Kidney (tissue), 14 donors: ENCODE data around the gene ATG16L1. TPM values are rescaled to one million over a fixed set of nuclear protein-coding genes. Genes with fewer than 3 reads are reported as not detected.
"Not testable (repeated sequence)": the region's sequence is repeated elsewhere in the genome, so short reads cannot be mapped to it uniquely, and the experiment has no call there.

Source experiments
- DNase-seq, 5 donors: peaks; one replicate each; pipeline ENCODE4 v3.0.0-alpha.2; 2013 to 2020
- FAIRE-seq: peaks from 2 replicates; lab custom pipeline; 2012; peaks lifted over from hg19 to GRCh38; lab: Jason Lieb, UNC
- H3K27ac ChIP-seq, 2 donors: one replicate each; pipeline ENCODE4 v1.7.0; 2013; ENCODE audit warnings: low read depth in 2 of 2, low read length in 2 of 2, inconsistent platforms in 1 of 2
- H3K27me3 ChIP-seq: one replicate; pipeline ENCODE4 v1.7.1; 2013; ENCODE audit warnings: low read length, inconsistent platforms; ENCODE audit not compliant: control insufficient read depth, insufficient read depth
- H3K36me3 ChIP-seq, 3 donors: one replicate each; pipeline versions ENCODE4 v1.7.0 to v1.7.1; 2013; ENCODE audit warnings: low read length in 3 of 3, control low read depth in 1 of 3, inconsistent platforms in 1 of 3; ENCODE audit not compliant: insufficient read depth in 3 of 3, control insufficient read depth in 2 of 3
- H3K4me1 ChIP-seq, 3 donors: one replicate each; pipeline versions ENCODE4 v1.7.0 to v1.7.1; 2013; ENCODE audit warnings: low read length in 3 of 3, inconsistent platforms in 1 of 3, low read depth in 1 of 3; ENCODE audit not compliant: control insufficient read depth in 2 of 3, insufficient read depth in 2 of 3
- H3K4me3 ChIP-seq, 3 donors: one replicate each; pipeline versions ENCODE4 v1.7.0 to v1.8.1; 2013; ENCODE audit warnings: low read length in 3 of 3, control low read depth in 1 of 3, inconsistent platforms in 1 of 3
- H3K9ac ChIP-seq, 3 donors: one replicate each; pipeline versions ENCODE4 v1.7.0 to v1.7.1; 2013; ENCODE audit warnings: low read length in 3 of 3, control low read depth in 1 of 3, inconsistent platforms in 1 of 3
- H3K9me3 ChIP-seq, 3 donors: one replicate each; pipeline versions ENCODE4 v1.7.0 to v1.7.1; 2013; ENCODE audit warnings: low read length in 3 of 3, control low read depth in 1 of 3, inconsistent platforms in 1 of 3; ENCODE audit not compliant: control insufficient read depth in 2 of 3, insufficient read depth in 1 of 3
- CTCF ChIP-seq: IDR thresholded peaks from 3 replicates; pipeline ENCODE4 v1.5.1; 2012; ENCODE audit warnings: mild to moderate bottlenecking, moderate library complexity, borderline replicate concordance; ENCODE audit not compliant: insufficient read depth; ENCODE audit errors: extremely low read depth
- intact Hi-C: fragments of 100-400 bp; cut with DNase I; formaldehyde crosslinking; loops from one replicate; pipeline ENCODE4 v1.11.1; 2022
- polyA plus RNA-seq: library from polyadenylated mRNA; stranded (reverse); fragments of 350-450 nt; fragmentation: Illumina TruSeq; extraction: RNeasy Lipid Tissue Mini Kit (QIAGEN cat#74804); gene quantifications from one replicate; pipeline ENCODE4 v1.2.3, GENCODE V29; 2014; ENCODE audit warnings: low read depth, low replicate concordance; ENCODE audit not compliant: insufficient read depth
- total RNA-seq: library from RNA; stranded (reverse); fragmentation: NEBNext Ultra II Directional; extraction: Animal tissue kit (Norgen Biotek cat#: 25700); gene quantifications from one replicate; pipeline ENCODE4 v1.2.1, GENCODE V29; 2021
- donor health status: control.
- donor health status: control.
- donor health status: control.
- donor health status: control.
- donor health status: control.
- donor health status: DM: yes; HTN: yes; CAD: no.
- donor health status: Normal renal cell carcinoma (clear cell type).

Gene ATG16L1
- total and polyA plus RNA-seq, 2 donors from 2014 or later: 11.7 to 30.8 TPM

DNA sequence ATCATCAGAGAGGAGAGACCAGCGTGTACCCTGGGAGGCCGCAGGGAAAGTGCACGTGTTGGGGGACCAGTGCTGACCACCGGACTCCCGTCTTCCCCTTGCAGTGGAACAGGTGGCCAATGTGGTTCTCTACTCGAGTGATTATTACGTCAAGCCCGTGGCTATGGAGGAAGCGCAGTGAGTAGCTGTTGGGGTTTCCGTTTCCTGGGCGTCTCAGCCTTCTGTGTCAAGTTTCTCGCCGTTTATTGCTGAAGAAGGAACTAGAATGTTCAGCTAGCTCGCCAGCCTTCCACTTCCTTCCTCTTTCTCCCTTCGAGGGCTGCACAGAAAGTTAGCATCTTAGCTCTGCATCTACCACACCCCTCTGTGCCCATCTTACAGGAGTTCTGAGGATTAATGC, 80.1 kb downstream of the ATG16L1 start:
- intact Hi-C loops: no loop called here
- DNase-seq (peak in 3 of 5 donors; percentile 13 to 82 (median 42)), FAIRE-seq (no peak)
- H3K27me3 ChIP-seq: no peaks in the 10 kb centered on the region
- no peaks in the 10 kb centered on the region for H3K36me3 ChIP-seq
- H3K9me3 ChIP-seq: no peaks in the 10 kb centered on the region
- no peak overlapping the region for H3K9ac ChIP-seq
- no peak overlapping the region for H3K27ac ChIP-seq
- TF ChIP-seq CTCF: no peak
- no peak overlapping the region for H3K4me3 ChIP-seq
- no peaks in the 10 kb centered on the region for H3K4me1 ChIP-seq

DNA sequence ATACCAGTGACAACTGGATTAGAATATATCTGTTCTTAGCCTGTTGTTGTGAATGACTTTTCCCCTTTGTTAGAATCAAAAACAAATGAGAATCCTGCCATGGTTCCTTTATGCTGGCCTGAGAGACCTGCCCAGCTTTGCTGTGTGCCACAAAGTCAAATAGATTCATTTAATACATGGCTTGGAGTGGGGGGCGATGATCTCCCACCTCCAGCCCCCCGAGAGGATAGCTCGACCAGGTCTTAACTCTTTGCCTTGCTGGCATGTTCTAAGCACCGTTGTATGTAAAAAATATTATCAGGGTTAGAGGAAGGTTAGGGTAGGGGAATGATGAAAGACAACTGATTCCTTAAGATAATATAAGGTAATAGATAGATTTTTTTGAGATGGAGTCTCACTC, 80.7 kb downstream of the ATG16L1 start:
- intact Hi-C loops: no loop called here
- H3K9ac ChIP-seq: no peak overlapping the region
- no peaks in the 10 kb centered on the region for H3K4me1 ChIP-seq
- H3K36me3 ChIP-seq: no peaks in the 10 kb centered on the region
- no peak for FAIRE-seq
- H3K4me3 ChIP-seq: no peak overlapping the region
- no peak for TF ChIP-seq CTCF
- H3K27me3 ChIP-seq: no peaks in the 10 kb centered on the region
- no peak for DNase-seq
- H3K27ac ChIP-seq: peak overlapping the region in 1 of 2 donors; percentile 51
- H3K9me3 ChIP-seq: no peaks in the 10 kb centered on the region

- H3K4me3 ChIP-seq: no peak overlapping the region
- H3K27ac ChIP-seq: no peak overlapping the region
- H3K9me3 ChIP-seq: no peaks in the 10 kb centered on the region
- H3K9ac ChIP-seq: no peak overlapping the region
- H3K27me3 ChIP-seq: no peaks in the 10 kb centered on the region
- no peak for TF ChIP-seq CTCF
- H3K4me1 ChIP-seq: no peaks in the 10 kb centered on the region
- intact Hi-C loops: no loop called here
- no peak for DNase-seq
- no peaks in the 10 kb centered on the region for H3K36me3 ChIP-seq
- no peak for FAIRE-seq
Measured at GRCh38 chr2:233334915-233335314, 83.4 kb downstream of the ATG16L1 start.

DNA sequence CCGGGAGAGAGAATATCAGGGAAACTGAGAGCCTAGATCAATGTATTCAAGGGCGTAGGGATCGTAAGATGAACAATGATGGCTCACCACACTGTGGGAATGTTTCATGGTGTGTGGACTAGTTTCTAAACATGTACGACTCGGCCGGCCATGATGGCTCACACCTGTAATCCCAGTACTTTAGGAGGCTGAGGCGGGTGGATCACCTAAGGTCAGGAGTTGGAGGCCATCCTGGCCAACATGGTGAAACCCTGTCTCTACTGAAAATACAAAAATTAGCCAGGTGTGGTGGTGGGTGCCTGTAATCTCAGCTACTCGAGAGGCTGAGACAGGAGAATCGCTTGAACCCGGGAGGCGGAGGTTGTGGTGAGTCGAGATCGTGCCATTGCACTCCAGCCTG, 84.6 kb downstream of the ATG16L1 start:
- H3K27ac ChIP-seq, intact Hi-C loops, FAIRE-seq, H3K4me1 ChIP-seq, H3K36me3 ChIP-seq, H3K27me3 ChIP-seq, H3K9me3 ChIP-seq, H3K4me3 ChIP-seq, H3K9ac ChIP-seq, DNase-seq: not testable (repeated sequence)
